Measurements from ENCODE around the gene PRKCA.

DNA sequence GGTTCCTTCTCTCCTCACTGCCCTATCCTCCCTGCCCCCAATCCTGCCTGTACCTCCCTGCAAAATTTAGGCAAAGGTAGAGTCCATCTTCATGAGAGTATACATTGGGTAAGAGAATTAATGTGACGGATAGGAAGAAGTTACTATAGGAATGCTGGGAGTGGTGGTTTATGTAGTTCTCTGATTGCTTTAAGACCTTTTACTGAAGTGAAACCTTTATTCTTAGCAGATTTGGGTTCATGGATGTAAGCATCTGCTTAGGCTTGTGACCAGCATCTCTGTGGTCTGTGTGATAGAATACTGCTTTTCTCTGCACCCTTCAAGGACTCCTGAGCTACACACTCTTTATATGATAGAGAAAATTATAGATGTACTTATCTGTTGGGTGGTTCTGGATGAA lies 127.3 kb downstream of the PRKCA start:
- TF ChIP-seq, protein P1, sequence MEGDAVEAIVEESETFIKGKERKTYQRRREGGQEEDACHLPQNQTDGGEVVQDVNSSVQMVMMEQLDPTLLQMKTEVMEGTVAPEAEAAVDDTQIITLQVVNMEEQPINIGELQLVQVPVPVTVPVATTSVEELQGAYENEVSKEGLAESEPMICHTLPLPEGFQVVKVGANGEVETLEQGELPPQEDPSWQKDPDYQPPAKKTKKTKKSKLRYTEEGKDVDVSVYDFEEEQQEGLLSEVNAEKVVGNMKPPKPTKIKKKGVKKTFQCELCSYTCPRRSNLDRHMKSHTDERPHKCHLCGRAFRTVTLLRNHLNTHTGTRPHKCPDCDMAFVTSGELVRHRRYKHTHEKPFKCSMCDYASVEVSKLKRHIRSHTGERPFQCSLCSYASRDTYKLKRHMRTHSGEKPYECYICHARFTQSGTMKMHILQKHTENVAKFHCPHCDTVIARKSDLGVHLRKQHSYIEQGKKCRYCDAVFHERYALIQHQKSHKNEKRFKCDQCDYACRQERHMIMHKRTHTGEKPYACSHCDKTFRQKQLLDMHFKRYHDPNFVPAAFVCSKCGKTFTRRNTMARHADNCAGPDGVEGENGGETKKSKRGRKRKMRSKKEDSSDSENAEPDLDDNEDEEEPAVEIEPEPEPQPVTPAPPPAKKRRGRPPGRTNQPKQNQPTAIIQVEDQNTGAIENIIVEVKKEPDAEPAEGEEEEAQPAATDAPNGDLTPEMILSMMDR (IDR thresholded peaks at IDR 0.05) = no peak
- TF ChIP-seq POLR2A (IDR thresholded peaks at IDR 0.05) = no peak
